RWPE2 (cell line): Measurements from ENCODE around the gene MYLK2.
A peak's percentile ranks its signal among the peaks of the same experiment; 100 is the strongest.
"Not testable (repeated sequence)": the region's sequence is repeated elsewhere in the genome, so short reads cannot be mapped to it uniquely, and the experiment has no call there.

Experiments used
- ATAC-seq: fragments of 200-7000 bp; cut with Tn5 transposase; 3 replicates; pipeline ENCODE4 v1.9.1; 2021; ENCODE audit warnings: low read depth
- DNase-seq: peaks from one replicate; pipeline ENCODE4 v3.0.0-alpha.2; 2020; ENCODE audit warnings: low spot score
- H3K27ac ChIP-seq: fragments of 450-650 bp; 2 replicates; pipeline ENCODE4 v1.5.1; 2017; ENCODE audit warnings: mild to moderate bottlenecking; ENCODE audit not compliant: poor library complexity, severe bottlenecking
- H3K27me3 ChIP-seq: fragments of 250-450 bp; sonication (Bioruptor Pico); 2 replicates; pipeline ENCODE4 v1.5.1; 2021; ENCODE audit warnings: mild to moderate bottlenecking, moderate library complexity; ENCODE audit not compliant: insufficient read depth, poor library complexity, severe bottlenecking
- H3K36me3 ChIP-seq: fragments of 250-450 bp; sonication (Bioruptor Pico); 2 replicates; pipeline ENCODE4 v1.5.1; 2020; ENCODE audit warnings: low read depth, mild to moderate bottlenecking, moderate library complexity
- H3K4me1 ChIP-seq: fragments of 250-450 bp; sonication (Bioruptor Pico); 2 replicates; pipeline ENCODE4 v1.5.1; 2021; ENCODE audit warnings: mild to moderate bottlenecking, moderate library complexity; ENCODE audit not compliant: insufficient read depth, poor library complexity, severe bottlenecking
- H3K4me3 ChIP-seq: fragments of 250-450 bp; sonication (Bioruptor Pico); 2 replicates; pipeline ENCODE4 v1.5.1; 2021; ENCODE audit warnings: mild to moderate bottlenecking, moderate library complexity; ENCODE audit not compliant: severe bottlenecking
- H3K9me3 ChIP-seq: fragments of 250-450 bp; sonication (Bioruptor Pico); 2 replicates; pipeline ENCODE4 v1.5.1; 2021; ENCODE audit warnings: mild to moderate bottlenecking, moderate library complexity; ENCODE audit not compliant: severe bottlenecking
- TF ChIP-seq, protein P1 (sequence below): fragments of 450-650 bp; IDR thresholded peaks from one replicate; pipeline ENCODE4 v1.5.1; 2017; ENCODE audit warnings: mild to moderate bottlenecking, moderate library complexity; ENCODE audit not compliant: poor library complexity, severe bottlenecking

Gene MYLK2

DNA sequence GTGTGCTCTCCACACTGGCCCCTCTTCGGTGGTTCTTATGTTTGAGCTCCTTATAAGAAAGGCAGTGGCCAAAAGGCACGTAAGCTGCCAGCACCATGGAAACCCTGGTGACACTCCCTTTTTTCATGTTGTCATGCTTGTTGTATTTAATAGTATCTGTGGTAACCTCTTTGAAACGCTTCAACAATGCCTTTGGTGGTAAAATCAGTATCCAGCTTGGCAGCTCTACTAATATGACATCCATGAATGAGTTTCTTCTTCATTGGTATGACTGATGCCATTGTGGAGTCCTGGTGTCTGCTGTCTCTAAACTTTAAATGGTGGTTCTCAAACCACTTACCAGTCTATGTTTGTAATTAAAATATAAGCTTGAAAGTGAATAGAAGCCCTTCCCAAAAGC, 10.7 kb upstream of the MYLK2 start:
- Histone ChIP-seq H3K36me3 (peaks cover 16% of the 10 kb centered on the region), H3K9me3 (no peaks in the 10 kb centered on the region), H3K4me1 (no peaks in the 10 kb centered on the region), H3K27ac (no peak overlapping the region), H3K4me3 (no peak overlapping the region), H3K27me3 (no peaks in the 10 kb centered on the region)
- DNase-seq = no peak
- no peak for ATAC-seq
- TF ChIP-seq, protein P1, sequence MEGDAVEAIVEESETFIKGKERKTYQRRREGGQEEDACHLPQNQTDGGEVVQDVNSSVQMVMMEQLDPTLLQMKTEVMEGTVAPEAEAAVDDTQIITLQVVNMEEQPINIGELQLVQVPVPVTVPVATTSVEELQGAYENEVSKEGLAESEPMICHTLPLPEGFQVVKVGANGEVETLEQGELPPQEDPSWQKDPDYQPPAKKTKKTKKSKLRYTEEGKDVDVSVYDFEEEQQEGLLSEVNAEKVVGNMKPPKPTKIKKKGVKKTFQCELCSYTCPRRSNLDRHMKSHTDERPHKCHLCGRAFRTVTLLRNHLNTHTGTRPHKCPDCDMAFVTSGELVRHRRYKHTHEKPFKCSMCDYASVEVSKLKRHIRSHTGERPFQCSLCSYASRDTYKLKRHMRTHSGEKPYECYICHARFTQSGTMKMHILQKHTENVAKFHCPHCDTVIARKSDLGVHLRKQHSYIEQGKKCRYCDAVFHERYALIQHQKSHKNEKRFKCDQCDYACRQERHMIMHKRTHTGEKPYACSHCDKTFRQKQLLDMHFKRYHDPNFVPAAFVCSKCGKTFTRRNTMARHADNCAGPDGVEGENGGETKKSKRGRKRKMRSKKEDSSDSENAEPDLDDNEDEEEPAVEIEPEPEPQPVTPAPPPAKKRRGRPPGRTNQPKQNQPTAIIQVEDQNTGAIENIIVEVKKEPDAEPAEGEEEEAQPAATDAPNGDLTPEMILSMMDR = no peak

DNA sequence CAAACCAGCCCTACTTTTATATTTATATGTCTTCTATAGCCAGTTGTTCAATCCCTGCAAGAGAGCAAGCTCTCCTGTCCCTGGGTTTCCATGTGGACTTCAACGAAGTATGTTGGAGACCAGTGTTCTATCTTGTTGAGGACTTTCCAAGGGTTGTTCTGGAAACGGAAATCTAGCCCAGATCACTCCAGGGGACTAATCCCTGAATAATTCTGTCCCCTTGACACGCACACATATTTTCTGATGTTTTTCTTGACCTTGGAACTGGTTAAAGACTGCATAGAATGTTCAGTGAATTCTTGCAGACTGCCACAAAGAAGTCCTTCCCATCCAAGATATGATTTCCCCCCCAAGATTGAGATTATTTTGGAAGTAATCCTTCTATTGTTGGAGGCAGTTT, 9.5 kb upstream of the MYLK2 start:
- Histone ChIP-seq H3K27me3 (no peaks in the 10 kb centered on the region), H3K27ac (no peak overlapping the region), H3K9me3 (no peaks in the 10 kb centered on the region), H3K4me1 (no peaks in the 10 kb centered on the region), H3K4me3 (no peak overlapping the region), H3K36me3 (peaks cover 9% of the 10 kb centered on the region; the same call in 1 of the 2 replicates)
- no peak for DNase-seq
- no peak for ATAC-seq
- TF ChIP-seq, protein P1 = no peak

DNA sequence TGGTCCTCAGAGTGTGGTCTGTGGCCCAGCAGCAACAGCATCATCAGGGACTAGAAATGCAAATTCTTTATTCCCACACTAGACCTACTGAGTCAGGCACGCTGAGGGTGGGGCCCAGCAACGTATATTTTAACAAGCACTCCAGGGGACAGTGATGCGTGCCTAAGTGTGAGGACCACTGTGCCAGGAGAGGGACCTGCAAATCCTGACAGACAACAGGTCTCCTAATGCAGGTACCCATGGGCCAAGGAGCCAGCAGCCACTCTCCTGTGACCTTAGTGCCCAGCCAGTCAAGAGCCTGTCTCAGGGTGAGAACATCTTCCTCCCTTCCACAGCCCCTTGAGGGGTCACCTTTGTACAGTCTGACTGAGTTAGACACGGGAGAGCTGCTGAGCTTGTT, 8.0 kb upstream of the MYLK2 start:
- TF ChIP-seq, protein P1 = no peak
- Histone ChIP-seq H3K4me3 (no peak overlapping the region), H3K36me3 (peaks cover 5% of the 10 kb centered on the region; the same call in 1 of the 2 replicates), H3K4me1 (no peaks in the 10 kb centered on the region), H3K9me3 (no peaks in the 10 kb centered on the region), H3K27ac (no peak overlapping the region), H3K27me3 (no peaks in the 10 kb centered on the region)
- DNase-seq = peak; percentile 72
- no peak for ATAC-seq

DNA sequence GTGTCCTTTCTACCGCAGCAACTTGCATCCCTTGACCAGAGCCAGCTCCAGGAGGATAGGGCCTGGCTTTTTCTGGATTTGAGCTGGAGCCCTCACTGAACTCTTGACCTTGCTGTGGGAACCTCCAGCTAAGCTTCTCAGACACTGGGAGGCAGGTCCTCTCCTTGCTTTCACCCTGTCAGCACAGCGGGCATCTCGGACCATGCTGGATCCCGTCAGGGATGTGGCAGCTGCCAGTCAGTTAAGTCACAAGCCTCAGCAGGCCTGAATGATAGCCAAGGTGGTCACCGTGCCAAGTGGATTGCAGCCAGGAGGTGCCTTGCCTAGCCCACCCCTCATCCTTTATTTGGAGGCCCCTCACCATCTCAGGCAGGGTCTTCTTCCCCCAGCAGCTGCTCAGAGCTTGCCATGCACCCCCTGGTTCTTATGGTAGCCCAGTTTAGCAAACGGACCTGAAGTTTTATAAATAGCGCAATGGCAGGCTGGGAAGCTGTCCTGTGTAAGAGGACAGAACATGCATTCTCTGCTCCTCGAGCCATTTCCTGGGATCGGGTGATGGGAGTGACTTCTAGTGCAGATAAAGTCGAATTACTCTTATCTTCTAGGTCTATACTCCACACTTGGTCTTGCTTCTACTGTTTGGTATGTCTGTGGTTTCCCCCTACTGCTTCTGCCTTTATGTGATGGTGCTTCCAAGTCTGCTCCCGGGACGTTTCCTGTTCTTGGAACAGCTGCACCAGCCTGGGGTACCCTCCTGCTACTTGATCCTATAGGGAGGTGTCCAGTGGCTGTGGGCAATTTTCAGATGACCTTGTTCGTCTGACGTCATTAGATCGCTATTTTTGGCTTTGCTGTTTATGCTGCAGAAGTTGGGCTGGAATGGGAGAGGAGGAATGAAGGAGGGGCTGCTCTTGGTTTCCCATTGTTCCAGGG, 7.1 kb upstream of the MYLK2 start:
- no peaks in the 10 kb centered on the region for H3K36me3 ChIP-seq
- ATAC-seq (no peak), DNase-seq (peak; percentile 74)
- H3K4me3 ChIP-seq = no peak overlapping the region
- H3K4me1 ChIP-seq = no peaks in the 10 kb centered on the region
- no peak overlapping the region for H3K27ac ChIP-seq
- no peaks in the 10 kb centered on the region for H3K27me3 ChIP-seq
- TF ChIP-seq, protein P1 = no peak
- no peaks in the 10 kb centered on the region for H3K9me3 ChIP-seq

DNA sequence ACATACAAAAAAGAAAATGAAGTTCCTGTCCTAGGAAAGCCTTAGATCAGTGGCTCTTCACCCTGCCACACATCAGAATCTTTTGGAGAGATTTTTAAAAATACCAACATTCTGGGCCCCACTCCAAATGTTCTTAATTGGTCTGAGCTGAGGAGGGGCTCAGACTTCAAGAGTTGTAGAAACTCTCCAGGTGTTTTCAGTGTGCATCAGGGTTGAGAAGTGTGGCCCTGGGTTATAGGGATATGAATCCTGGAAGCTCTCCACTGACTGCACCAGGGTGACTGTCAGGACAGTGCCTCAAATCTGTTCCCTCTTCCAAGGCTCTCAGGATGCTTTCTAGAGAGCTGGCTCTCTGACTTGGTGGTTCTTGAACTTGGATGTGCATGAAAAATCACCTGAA, 5.5 kb upstream of the MYLK2 start:
- TF ChIP-seq, protein P1 = no peak
- no peaks in the 10 kb centered on the region for H3K9me3 ChIP-seq
- H3K27me3 ChIP-seq = no peaks in the 10 kb centered on the region
- no peak for ATAC-seq
- no peaks in the 10 kb centered on the region for H3K36me3 ChIP-seq
- no peaks in the 10 kb centered on the region for H3K4me1 ChIP-seq
- no peak overlapping the region for H3K4me3 ChIP-seq
- DNase-seq = no peak
- H3K27ac ChIP-seq = no peak overlapping the region

DNA sequence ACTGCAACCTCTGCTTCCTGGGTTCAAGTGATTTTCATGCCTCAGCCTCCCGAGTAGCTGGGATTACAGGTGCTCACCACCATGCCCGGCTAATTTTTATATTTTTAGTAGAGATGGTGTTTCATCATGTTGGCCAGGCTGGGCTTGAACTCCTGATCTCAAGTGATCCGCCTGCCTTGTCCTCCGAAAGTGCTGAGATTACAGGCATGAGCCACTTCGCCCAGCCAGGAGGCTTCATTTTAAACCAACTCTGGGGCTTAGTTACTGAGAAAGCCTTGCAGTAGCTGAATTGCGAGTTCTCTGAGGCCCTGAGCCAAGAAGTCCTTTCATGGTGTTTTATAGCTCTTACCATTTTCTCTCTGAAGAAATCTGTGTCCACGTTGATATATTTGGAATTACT, 5.0 kb upstream of the MYLK2 start:
- not testable (repeated sequence) for H3K27ac ChIP-seq

More for the DNA sequence above, 5.0 kb upstream of the MYLK2 start:
- H3K4me1 ChIP-seq, DNase-seq, H3K36me3 ChIP-seq, H3K27me3 ChIP-seq, ATAC-seq, H3K4me3 ChIP-seq, H3K9me3 ChIP-seq: not testable (repeated sequence)
